NB4 (cell line): Measurements from ENCODE around the gene SGIP1.

ENCODE experiments used
- DNase-seq: peaks from one replicate; pipeline ENCODE4 v3.0.0; 2010; ENCODE audit warnings: low read depth
- H3K4me3 ChIP-seq: one replicate; pipeline ENCODE4 v1.5.1; 2011; ENCODE audit warnings: mild to moderate bottlenecking, low read depth, low read length, moderate library complexity
- MYC ChIP-seq: IDR thresholded peaks from 2 replicates; pipeline ENCODE4 v1.6.1; 2011; ENCODE audit warnings: low read depth, low read length
- POLR2A ChIP-seq: IDR thresholded peaks from 2 replicates; pipeline ENCODE4 v1.6.1; 2011; ENCODE audit warnings: mild to moderate bottlenecking; ENCODE audit not compliant: insufficient read length; ENCODE audit errors: extremely low read depth
- TF ChIP-seq, protein P1 (sequence below): IDR thresholded peaks from 2 replicates; pipeline ENCODE4 v1.6.1; 2011; ENCODE audit warnings: low read depth, low read length
- TF ChIP-seq, protein P2 (sequence below): IDR thresholded peaks from one replicate; pipeline ENCODE4 v1.5.1; 2012; ENCODE audit warnings: low read depth, low read length

Gene SGIP1

DNA sequence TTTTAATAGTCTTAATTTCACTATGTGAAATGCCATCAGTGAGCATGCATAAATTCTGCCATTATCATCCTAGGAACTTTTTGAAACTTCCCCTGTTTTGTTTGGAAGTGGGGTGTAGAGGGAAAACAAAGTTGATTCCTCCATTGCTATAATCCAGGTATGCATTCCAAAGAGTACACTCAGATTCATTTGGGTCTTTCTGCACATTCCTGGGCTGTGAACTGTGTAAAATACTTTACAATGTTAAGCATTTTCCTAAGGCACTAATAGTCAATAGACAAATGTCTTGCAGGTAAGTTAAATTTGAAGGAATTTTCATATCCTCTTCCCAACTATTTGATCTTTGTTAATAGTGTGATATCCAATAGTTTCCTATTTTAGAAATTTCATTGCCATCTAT, 36.2 kb downstream of the SGIP1 start:
- H3K4me3 ChIP-seq: no peak overlapping the region
- TF ChIP-seq, protein P1, sequence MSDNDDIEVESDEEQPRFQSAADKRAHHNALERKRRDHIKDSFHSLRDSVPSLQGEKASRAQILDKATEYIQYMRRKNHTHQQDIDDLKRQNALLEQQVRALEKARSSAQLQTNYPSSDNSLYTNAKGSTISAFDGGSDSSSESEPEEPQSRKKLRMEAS: no peak
- TF ChIP-seq MYC: no peak
- TF ChIP-seq, protein P2, sequence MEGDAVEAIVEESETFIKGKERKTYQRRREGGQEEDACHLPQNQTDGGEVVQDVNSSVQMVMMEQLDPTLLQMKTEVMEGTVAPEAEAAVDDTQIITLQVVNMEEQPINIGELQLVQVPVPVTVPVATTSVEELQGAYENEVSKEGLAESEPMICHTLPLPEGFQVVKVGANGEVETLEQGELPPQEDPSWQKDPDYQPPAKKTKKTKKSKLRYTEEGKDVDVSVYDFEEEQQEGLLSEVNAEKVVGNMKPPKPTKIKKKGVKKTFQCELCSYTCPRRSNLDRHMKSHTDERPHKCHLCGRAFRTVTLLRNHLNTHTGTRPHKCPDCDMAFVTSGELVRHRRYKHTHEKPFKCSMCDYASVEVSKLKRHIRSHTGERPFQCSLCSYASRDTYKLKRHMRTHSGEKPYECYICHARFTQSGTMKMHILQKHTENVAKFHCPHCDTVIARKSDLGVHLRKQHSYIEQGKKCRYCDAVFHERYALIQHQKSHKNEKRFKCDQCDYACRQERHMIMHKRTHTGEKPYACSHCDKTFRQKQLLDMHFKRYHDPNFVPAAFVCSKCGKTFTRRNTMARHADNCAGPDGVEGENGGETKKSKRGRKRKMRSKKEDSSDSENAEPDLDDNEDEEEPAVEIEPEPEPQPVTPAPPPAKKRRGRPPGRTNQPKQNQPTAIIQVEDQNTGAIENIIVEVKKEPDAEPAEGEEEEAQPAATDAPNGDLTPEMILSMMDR: no peak
- no peak for TF ChIP-seq POLR2A
- DNase-seq: no peak

DNA sequence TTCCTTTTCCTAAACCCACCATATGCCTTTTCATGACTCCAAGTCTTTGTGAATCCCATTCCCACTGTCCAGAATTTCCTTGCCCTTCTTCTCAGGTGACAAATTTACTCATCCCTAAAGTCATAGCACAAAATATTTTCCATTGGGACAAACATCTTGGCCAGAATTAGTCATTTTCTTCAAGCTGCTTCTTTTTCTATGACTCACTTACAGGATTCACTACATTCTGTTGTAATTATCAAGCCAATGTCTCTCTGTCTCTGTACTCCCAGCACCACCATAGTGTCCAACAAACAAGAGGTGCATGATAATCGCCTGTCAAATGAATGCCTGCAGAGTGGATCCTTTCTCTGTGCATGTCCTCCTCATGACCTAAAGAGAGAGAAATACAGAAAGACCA, 37.8 kb downstream of the SGIP1 start:
- H3K4me3 ChIP-seq: no peak overlapping the region
- TF ChIP-seq, protein P1: no peak
- TF ChIP-seq MYC (no peak), POLR2A (no peak)
- TF ChIP-seq, protein P2: no peak
- no peak for DNase-seq

DNA sequence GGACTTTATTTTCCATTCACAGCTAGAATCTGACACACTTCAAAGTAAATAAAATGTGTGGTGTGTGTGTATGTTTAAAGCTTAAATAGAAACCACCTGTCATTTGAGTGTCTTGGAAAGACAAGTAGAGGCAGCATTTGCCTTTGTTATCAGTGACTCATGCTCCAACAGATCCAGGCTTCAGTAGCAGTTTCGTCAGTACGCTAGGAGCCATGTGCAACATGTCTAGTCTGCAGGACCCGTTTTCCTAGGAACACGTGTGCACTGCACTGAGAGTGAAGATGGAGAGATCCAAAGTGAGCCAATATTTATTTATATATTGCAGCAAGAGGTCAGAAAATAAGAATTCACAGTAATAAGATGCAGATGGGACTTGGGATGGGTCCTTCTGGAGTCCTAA, 41.8 kb downstream of the SGIP1 start:
- DNase-seq: no peak
- TF ChIP-seq, protein P1: no peak
- no peak for TF ChIP-seq MYC
- TF ChIP-seq, protein P2: no peak
- no peak for TF ChIP-seq POLR2A
- H3K4me3 ChIP-seq: no peak overlapping the region

DNA sequence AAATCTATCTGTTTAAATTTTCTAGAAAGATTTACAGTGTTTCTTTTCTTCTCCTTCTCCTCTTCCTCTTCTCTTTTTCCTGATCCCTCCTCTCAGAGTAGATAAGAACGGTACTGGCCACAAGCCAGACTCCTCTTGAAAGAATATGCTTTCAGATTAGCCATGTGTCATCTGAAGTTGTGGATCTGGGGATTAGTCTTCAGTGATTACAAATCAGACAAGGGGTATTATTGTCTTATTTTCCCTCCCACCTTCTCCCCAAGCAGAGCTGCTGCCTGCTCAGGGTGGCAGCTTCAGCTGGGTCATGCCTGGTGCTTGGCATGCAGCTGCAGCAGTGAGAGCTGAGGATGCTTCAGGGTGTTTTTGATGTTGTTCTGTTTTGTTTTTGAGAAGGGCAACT, 42.7 kb downstream of the SGIP1 start:
- DNase-seq: no peak
- TF ChIP-seq, protein P2: no peak
- TF ChIP-seq POLR2A (no peak), MYC (no peak)
- TF ChIP-seq, protein P1: no peak
- no peak overlapping the region for H3K4me3 ChIP-seq

DNA sequence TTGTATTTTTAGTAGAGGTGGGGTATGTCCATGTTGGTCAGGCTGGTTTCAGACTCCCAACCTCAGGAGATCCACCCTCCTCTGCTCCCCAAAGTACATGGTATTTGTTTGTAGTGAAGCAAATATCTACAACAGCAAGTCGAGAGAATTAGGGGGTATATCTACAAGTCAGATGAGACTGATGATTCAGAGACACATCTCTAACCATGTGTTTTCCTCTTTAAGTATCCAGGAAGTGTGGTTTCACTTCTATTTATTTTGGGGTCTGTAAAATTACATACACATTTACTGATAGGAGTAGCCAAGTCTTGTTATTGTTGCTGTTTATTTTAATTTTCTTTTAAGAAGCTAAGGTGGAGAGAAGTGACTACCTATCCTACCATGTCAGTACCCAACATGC, 44.9 kb downstream of the SGIP1 start:
- no peak for DNase-seq
- TF ChIP-seq POLR2A: no peak
- TF ChIP-seq MYC: no peak
- TF ChIP-seq, protein P2: no peak
- TF ChIP-seq, protein P1: no peak

DNA sequence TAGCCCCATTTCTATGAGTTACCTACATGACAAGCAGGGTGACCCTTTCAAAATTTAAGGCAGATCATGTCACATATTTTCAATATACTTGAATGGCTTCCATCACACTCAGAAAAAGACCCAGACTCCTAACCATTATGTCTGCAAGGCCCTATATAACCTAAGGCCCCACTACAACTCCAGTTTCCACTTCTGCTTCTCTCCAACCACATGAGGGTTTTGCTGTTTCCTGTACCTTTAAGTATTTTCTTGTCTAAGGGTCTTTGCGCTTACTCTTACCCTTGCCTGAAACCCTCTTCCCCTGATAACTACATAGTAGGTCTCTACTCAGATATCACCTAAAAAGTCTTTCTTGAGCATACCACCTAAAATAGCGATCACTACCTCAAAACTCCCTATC, 46.1 kb downstream of the SGIP1 start:
- H3K4me3 ChIP-seq: no peak overlapping the region
- TF ChIP-seq, protein P2: no peak
- TF ChIP-seq POLR2A (no peak), MYC (no peak)
- TF ChIP-seq, protein P1: no peak
- no peak for DNase-seq

More for the DNA sequence above, 44.9 kb downstream of the SGIP1 start:
- H3K4me3 ChIP-seq: no peak overlapping the region
